BE2C (cell line): ENCODE measurements around the gene NCSTN.

Source experiments
- DNase-seq: peaks from one replicate; pipeline ENCODE4 v3.0.0-alpha.2; 2020
- H3K27me3 ChIP-seq: fragments of 250-450 bp; sonication (Bioruptor Pico); 2 replicates; pipeline ENCODE4 v1.5.1; 2020; ENCODE audit warnings: mild to moderate bottlenecking
- H3K36me3 ChIP-seq: fragments of 250-450 bp; sonication (Bioruptor Pico); 2 replicates; pipeline ENCODE4 v1.5.1; 2020; ENCODE audit warnings: mild to moderate bottlenecking
- H3K4me1 ChIP-seq: fragments of 250-450 bp; sonication (Bioruptor Pico); 2 replicates; pipeline ENCODE4 v1.5.1; 2020
- H3K4me3 ChIP-seq: 2 replicates; pipeline ENCODE4 v1.5.1; 2011; ENCODE audit warnings: low read depth, low read length
- H3K9me3 ChIP-seq: fragments of 250-450 bp; sonication (Bioruptor Pico); 2 replicates; pipeline ENCODE4 v1.5.1; 2020
- CTCF ChIP-seq: IDR thresholded peaks from 2 replicates; pipeline ENCODE4 v1.5.1; 2012; ENCODE audit warnings: mild to moderate bottlenecking, low read depth, low read length

The NCSTN gene

GRCh38 chr1:160342526-160342925 lies 657 bp upstream of the NCSTN start:
- Histone ChIP-seq H3K36me3 (peaks cover 29% of the 10 kb centered on the region), H3K27me3 (no peaks in the 10 kb centered on the region), H3K9me3 (no peaks in the 10 kb centered on the region), H3K4me3 (peak overlapping the region; percentile 97), H3K4me1 (no peaks in the 10 kb centered on the region)
- no peak for TF ChIP-seq CTCF
- DNase-seq, result no peak

GRCh38 chr1:160344241-160344640 lies 1.1 kb downstream of the NCSTN start:
- no peaks in the 10 kb centered on the region for H3K4me1 ChIP-seq
- no peak for DNase-seq
- H3K9me3 ChIP-seq, result no peaks in the 10 kb centered on the region
- no peak for TF ChIP-seq CTCF
- H3K4me3 ChIP-seq, result peak overlapping the region; percentile 97
- peaks cover 14% of the 10 kb centered on the region for H3K36me3 ChIP-seq
- no peaks in the 10 kb centered on the region for H3K27me3 ChIP-seq

GRCh38 chr1:160344936-160345335 lies 1.8 kb downstream of the NCSTN start:
- no peak overlapping the region for H3K4me3 ChIP-seq
- no peaks in the 10 kb centered on the region for H3K9me3 ChIP-seq
- H3K36me3 ChIP-seq, result peaks cover 14% of the 10 kb centered on the region
- H3K27me3 ChIP-seq, result no peaks in the 10 kb centered on the region
- no peak for TF ChIP-seq CTCF
- DNase-seq, result no peak
- H3K4me1 ChIP-seq, result no peaks in the 10 kb centered on the region

DNA sequence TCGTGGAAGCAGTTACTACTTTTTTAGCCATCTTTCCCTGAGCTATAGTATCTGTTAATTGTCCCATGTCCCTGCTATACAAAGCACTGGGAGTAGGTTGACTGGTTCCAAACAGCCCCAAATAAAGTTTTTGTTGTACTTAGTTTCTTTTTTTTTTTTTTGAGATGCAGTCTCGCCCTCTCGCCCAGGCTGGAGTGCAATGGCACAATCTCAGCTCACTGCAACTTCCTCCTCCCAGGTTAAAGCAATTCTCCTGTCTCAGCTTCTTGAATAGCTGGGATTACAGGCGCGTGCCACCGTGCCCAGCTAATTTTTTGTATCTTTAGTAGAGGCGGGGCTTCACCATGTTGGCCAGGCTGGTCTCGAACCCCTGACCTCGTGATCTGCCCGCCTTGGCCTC lies 3.3 kb downstream of the NCSTN start:
- no peak for DNase-seq
- Histone ChIP-seq H3K4me3 (no peak overlapping the region), H3K9me3 (no peaks in the 10 kb centered on the region), H3K27me3 (no peaks in the 10 kb centered on the region), H3K36me3 (peaks cover 10% of the 10 kb centered on the region), H3K4me1 (no peaks in the 10 kb centered on the region)
- no peak for TF ChIP-seq CTCF

DNA sequence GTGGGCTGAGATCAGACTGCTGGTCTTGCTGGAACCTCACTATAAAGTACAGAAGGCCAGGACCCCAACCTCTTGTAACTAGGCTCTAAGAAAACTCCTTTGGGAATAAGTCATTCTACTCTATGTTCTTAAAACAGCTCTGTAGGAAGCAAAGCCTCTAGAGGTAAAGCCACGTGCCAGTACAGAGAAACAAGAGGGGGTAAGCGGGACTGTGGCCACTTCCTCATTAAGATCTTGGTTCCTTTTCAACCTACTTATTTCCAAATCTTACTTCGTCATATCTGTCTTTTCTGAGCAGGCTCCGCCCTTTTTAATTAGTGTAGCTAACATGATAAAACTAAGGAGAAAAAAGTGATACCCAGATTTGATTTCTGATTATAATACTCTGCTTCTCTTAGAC lies 3.8 kb downstream of the NCSTN start:
- DNase-seq, result no peak
- H3K9me3 ChIP-seq, result no peaks in the 10 kb centered on the region
- no peak for TF ChIP-seq CTCF
- no peak overlapping the region for H3K4me3 ChIP-seq
- no peaks in the 10 kb centered on the region for H3K27me3 ChIP-seq
- H3K36me3 ChIP-seq, result peaks cover 10% of the 10 kb centered on the region
- no peaks in the 10 kb centered on the region for H3K4me1 ChIP-seq

DNA sequence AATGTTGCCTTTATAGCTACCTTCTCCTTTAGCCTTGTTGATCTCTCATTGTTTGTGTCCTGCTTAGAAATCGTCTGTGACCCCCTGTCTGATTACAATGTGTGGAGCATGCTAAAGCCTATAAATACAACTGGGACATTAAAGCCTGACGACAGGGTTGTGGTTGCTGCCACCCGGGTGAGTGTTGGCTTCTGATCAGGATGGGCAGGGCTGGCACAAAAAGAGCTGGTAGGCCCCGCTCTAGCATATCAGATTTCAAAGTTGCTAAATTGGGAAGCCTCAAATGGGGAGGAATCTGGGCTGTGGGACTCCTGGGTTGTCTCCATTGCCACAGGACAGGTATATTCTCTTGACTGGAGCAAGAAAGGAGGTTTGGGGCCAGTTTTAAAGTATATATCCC lies 8.4 kb downstream of the NCSTN start:
- no peaks in the 10 kb centered on the region for H3K4me1 ChIP-seq
- H3K4me3 ChIP-seq, result no peak overlapping the region
- peaks cover 38% of the 10 kb centered on the region for H3K36me3 ChIP-seq
- no peak for TF ChIP-seq CTCF
- no peaks in the 10 kb centered on the region for H3K9me3 ChIP-seq
- no peak for DNase-seq
- H3K27me3 ChIP-seq, result no peaks in the 10 kb centered on the region
